Measurements from ENCODE around the gene WHRN.

WHRN gene

DNA sequence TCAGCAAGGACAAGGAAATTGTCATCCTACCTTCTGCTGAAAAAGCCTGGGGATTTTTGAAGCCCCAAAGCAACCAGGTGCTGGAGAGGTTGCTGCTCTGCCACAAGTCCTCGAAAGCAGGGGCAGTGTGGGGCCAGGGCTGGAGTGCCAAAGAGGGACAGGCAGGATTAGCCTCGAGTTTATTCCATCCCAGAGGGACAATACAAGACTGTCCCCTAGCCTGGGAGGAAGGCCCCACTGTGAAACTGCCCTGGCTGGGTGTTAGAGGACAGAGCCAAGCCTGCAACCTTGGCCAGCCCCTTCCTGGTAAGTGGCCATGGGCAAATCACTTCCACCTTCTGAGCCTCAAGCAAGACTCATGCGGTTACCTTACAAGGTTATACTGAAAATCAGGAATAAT lies 55.1 kb downstream of the WHRN start:
- DNase-seq (ENCODE audit: low spot score), result no peak

DNA sequence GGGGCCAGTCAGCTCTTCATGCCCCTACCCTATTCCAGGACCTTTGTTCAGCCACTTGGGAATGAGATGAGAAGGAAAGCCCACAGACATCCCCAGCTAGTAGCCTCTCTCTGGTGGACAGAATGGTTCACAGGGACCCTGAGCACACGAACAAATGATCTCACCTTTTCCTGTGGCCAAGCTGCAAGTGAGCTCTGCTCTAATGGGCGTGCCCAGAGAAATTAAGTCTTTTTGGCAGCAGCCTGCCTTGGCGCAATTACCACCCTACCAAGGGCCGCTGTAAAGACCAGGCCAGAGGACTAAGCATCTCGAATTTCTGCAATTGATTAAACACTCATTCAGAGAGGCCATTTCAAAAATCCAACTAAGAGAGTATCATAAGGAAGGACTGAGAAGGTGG lies 56.0 kb downstream of the WHRN start:
- DNase-seq (ENCODE audit: low spot score), result no peak

DNA sequence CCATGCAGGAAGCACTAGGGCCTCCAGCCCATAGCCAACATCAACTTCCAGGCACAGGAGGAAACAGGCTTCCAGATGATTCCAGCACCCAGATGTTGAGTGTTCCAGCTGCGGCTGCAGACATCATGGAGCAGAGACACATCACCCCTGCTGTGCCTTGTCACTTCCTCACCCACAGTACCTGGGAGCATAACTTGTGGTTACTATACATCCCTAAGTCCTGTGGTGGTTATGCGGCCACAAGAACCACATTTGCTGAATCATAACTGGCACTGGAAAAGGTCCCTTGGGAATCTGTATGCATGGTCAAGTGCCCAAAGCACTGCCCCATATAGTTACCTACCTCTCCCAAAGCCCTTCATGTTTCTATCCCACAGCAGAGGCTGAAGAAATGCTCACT lies 56.6 kb downstream of the WHRN start:
- DNase-seq (ENCODE audit: low spot score), result no peak

DNA sequence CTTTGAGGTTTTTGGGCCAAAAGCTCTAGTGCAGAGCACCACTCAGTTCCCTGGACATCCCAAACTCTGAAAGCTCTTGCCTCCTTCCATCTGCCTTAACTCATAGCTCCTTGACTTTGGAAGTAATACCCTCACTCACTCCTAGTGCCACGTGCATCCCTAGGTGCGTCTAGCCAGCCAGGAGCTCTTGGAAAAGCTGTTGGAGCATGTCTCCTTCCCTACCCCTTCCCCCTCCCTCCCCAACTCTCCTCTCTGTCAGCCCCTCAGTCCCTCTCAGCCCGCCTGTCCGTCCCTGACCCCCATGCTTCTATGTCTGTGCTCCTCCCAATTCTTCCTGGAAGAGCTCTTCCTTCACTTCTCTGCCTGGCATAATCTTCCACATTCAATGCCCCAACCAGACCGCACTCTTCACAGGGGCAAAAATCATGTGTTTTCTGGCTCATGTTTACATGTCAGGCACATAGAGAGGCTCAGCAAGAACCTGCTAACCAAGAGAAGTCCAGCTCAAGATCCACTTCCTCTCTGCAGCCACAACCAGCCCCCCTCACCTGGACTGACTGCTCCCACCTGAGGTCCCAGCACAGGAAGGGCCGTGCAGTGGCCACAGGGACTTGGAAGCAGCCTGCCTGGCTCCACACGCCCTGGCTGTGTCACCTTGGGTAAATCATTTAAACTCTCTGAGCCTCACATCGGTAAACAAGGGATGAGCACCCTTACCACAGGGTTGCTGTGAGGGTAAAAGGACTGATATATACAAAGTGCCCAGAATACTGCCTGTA lies 58.4 kb downstream of the WHRN start:
- DNase-seq (ENCODE audit: low spot score), result no peak

DNA sequence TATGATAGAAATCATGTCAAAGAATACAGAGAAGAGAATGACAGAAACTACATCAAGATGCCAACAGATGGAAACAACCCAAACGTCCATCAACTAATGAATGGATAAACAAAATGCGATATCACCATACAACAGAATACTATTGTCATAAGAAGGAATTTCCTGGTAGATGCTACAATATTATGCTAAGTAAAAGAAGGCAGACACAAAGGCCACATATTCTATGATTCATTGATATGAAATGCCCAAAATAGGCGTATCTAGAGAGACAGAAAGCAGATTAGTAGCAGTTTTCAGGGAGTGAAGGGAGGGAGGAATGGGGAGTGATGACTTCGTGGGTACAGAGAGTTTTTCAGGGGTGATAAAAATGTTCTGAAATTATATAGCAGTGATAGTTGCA lies 59.2 kb downstream of the WHRN start:
- peak; percentile 43 for DNase-seq (ENCODE audit: low spot score)

DNA sequence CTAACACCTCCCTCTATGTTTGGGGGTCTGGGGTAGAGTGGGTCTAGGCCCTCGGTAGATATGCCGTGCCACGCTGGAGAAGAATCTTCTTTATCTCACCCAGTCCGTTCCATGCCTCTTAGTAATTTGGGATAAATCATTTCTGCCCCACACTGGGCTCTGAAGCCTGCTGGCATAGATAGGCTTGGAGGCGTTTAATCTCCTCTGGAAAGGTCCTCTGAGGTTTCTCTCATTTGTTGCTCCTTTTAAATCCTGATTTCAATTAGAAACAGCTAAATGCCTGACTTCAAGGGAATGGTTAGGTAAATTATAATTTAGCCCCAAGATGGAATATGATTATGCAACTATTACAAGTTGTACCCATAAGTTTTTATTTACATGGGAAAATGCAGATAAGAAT lies 59.7 kb downstream of the WHRN start:
- no peak for DNase-seq (ENCODE audit: low spot score)

DNA sequence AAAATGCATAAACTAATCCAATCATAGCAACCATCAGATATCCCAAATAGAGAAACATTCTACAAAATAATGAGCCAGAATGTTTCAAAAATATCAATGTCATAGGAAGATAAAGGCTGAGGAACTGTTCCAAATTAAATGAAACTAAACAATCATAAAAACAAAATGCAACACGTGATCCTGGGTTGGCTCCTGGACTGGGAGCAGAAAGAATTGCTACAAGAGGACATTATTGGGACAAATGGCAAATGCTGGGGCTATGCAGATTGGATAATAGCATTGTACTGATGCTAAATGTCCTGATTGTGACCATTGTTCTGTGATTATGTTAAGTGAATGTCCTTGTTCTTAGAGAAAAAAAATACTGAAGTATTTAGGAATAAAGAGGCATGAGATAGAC lies 63.3 kb downstream of the WHRN start:
- peak; percentile 95 for DNase-seq (ENCODE audit: low spot score)

DNA sequence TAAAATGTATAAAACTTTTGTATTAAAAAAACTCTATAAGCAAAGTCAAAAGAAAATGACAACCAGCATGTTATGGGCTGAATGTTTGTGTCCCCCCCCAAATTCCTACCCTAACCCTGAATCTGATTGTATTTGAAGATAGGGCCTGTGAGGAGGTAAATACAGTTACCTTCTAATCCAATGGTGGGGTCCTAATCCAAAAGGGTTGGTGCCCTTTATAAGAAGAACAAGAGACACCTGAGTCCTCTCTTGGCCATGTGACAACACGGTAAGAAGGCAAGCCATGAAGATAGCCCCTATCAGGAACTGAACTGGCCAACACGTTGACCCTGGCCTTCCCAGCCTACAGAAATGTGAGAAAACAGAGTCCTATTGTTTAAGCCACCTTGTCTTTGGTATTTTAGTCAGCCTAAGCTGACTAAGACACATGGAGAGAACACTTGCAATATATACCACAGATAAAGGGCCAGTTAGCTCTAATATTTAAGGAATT lies 67.8 kb downstream of the WHRN start:
- DNase-seq (ENCODE audit: low spot score), result no peak

DNA sequence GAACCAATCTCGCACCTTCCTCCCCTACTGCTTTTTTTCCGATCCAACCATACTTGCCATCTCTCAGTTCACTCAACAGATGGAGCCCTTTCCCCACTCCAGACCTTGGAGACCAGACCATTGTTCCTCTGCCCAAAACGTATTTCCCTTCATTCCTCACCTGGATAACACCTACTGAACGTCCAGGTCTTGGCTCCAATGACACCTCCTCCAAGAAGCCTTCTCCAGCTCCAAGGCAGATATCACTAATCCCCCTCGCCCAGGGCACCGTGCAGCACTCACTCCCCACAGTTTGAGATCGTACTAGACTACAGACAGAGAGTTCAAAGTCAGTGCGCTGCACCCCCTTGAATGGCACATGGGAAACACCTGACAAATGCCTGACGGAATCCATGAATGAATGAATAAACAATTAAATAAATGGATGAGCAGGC lies 70.4 kb downstream of the WHRN start:
- peak; percentile 72 for DNase-seq (ENCODE audit: low spot score)

DNA sequence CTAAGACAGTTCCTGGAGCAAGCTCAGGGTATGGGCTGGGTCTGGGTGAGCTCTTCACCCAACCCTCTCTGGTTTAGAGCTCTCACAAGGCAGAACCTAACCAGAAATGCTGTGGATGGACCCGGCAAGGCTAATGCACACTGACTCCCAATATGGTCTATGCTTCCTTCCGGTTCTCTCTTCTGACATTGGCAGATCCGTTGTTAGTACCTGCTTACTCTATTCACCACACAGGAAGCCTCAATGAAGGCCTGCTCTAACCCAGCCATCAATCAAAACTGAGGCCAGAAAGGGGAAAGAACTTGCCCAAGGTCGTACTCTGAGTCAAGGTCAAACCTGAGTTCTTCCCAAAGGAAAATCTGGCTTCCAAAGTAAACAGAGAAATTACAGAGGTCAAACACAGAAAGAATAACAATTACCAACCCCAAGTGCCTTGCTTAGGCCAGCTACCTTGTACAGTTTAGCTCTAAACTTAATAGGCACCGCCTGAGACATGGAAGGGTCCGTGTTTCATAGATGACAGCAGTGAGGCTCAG lies 71.5 kb downstream of the WHRN start:
- DNase-seq (ENCODE audit: low spot score), result no peak

DNA sequence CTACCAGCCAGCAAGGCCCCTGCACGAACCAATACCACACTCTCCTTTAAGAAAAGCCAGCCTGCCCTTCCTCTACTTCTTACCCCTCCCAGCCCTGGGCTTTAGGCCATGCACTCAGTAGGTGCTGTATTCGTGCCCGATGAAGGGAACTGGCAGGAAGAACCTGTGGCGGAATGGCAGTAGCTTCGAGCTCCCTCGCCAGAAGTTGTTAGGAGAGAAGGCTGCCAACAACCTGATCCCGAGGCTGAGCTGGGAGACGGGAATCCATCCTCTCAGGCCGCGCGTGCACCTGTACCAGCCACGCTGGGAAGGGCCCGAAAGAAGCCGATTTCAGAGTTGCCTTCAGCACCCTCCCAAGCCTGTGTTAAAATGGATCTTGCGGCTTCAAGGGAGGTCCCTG lies 72.2 kb downstream of the WHRN start:
- DNase-seq (ENCODE audit: low spot score), result no peak

DNA sequence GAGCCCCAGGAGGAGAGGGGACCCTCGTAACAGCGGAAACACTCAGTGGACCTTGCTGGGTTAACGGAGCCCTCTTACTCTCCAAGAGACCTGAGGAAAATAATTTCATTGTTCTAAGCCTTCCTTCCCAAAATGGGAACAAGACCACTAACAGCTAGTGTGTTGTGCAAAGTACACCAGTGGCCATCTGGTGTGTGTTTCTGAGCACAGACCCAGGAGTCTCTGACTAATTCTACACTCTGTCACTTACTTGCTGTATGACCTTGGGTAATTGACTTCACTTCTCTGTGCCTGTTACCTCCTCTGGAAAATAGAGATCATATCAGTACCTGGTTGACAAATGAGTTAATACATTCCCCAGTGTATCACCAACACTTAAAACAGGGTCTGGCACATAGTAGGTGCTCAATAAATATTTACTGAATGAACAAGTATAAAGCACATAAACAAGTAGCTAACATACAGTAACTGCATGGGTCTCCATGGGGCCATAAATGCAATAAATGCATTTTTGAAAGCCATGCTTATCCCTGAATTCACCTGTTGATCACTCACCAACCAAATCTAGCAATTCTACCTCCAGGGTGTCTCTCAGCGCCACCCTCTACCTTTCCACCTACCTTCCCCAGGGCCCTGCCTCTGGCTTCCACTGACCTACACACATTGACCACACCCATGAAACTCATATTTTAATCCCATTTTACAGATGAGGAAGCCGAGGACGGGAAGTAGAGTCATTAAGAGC lies 72.8 kb downstream of the WHRN start:
- DNase-seq (ENCODE audit: low spot score), result no peak

DNA sequence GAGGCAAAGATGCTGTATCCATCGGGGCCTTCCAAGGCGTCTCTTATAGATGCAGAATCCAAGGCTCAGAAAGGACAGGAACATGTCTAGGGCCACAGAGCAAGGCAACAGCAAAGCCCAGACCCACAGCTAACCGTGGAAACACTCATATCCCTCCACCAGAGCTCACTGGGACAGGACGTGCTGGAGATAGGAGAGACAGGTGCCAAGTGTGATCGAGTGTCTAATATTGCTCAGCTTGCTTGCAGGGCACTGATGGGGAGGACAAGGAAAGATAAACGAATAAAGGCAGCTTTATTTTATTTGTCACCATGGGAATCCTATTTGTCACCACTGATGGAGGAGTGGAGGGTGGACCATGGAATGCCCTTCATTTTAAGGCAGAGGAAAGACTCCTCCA lies 73.5 kb downstream of the WHRN start:
- DNase-seq (ENCODE audit: low spot score), result no peak

DNA sequence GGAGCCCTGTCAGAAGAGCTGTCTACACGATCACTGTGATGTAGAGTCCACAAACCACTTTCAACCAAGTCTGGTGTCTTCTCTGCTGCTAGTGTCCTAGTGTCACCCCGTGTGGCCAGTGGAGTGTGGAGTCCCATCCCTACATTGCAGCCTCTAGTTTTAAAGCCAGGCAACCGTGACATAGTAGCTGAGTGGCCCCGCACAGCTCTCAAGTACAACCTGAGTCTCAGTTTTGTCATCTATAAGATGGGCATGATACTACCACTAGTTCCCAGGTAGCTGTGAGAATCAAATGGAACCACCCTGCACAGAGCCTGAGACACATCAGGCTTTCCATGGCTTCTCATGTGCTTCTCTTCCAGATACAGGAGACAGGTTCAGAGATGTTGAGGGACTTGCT lies 74.3 kb downstream of the WHRN start:
- no peak for DNase-seq (ENCODE audit: low spot score)

DNA sequence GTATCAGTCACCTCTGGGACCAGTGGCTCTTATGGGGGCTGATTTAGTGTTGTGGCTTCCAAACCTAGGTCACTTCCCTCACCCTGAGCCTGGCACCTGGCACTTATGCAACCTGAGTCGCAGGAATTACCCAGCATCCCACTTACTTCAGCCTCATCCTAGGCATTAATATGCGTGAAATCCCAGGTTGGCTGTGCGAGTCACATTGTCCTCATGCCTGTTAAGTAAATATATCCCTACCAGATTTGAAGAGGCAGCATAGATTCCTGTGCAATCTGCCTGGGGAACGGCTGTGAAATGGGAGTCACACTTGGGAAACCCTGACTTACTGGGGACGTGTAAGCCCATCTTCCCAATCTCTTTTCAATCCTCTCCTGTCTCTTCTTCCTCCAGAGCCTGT lies 74.8 kb downstream of the WHRN start:
- DNase-seq (ENCODE audit: low spot score), result no peak

DNA sequence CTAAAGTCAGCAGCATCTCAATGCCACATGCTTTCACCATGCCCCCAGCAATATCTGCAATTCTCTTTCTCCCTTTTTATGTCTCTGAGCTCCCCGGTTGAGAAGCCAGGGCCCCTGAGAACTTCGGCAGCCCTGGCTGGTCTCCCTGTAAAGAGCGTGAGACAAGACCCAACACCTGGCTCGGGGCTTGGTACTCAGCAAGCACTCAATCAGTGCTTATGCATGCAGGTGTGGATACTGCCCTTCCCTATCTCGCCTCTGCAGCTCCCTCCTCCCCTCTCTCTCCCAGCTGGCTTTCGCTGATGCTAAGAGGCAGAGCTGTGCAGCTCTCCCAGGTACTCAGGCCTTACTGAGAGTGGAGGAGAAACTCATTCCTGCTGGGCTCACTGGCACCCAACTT lies 75.8 kb downstream of the WHRN start:
- DNase-seq (ENCODE audit: low spot score), result no peak

DNA sequence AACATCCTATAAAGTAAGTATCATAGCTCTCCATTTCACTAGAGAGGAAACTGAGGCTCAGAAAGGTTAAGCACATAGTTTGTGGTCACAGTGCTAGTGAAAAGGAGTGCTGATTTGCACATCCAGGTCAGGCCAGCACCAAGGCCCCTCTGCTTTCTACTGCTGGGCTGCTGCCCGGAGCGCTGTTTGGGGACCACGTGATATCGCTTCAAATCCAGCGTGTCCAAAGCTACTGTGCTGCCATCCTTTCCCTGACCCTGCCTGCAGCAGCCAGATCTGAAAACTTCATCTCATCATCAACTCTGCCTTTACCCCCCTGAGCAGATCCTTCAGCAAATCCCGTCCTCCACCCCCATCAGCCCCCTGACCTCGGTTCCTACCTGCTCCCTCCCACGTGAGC lies 76.8 kb downstream of the WHRN start:
- DNase-seq (ENCODE audit: low spot score), result no peak

DNA sequence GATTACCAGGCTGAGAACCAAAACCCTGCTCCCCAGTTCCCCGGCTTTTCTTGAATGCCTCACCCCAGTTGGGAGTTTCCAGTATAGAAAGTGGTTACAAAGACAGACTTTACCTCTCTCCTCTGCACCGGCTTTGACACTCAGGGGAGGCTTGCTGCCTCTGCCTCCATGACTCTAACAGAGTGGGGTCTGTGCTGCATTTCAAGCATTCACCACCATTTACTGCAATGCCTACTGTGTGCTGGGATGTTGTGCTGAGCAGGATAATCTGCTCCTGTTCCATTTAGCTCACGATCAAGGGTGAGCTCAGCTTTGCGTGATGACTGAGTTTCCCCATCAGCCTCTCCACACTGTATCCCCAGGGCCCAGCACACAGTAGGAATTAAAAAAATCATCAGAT lies 77.6 kb downstream of the WHRN start:
- DNase-seq (ENCODE audit: low spot score), result no peak

DNA sequence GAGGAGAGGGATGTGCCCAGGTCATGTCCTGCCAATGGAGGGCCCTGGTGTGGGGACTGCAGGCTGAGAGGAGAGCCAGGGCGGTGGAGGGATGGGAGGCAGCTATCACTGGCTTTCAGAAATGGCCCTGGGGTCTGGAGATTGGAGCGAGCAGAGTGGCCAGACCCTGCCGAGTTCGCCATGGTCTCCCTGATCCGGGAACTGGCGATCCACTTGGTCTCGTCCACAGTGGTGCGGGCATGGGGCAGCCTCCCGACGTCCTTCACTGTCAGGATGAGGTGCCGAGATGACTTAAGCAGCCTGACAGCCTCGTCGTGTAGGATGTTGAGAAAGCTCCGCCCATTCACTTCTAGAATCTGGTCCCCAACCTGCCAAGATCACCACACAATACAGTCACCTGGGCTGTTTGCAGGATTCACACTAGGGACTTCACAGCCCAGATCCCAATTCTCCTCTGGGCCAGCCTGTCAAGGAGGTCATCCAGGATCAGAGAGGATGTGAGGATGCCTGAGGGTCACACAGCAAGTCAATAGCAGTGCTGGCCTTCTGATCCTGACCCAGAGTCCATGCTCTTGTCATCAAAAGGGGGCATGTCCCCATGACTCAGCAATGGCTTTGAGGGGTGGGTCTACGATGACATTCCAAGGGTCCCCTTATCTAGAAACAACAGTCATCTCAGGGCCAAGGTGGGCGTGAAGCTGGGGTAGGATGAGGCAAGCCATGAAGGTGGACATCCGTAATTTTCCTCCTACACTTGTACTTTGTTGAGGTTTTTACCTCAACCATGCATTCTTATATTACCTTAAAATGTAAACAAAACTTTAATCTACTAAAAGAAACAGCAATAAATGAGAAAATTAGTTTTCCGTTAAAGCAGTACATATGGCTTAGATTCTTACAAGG lies 79.0 kb downstream of the WHRN start:
- DNase-seq (ENCODE audit: low spot score), result no peak

DNA sequence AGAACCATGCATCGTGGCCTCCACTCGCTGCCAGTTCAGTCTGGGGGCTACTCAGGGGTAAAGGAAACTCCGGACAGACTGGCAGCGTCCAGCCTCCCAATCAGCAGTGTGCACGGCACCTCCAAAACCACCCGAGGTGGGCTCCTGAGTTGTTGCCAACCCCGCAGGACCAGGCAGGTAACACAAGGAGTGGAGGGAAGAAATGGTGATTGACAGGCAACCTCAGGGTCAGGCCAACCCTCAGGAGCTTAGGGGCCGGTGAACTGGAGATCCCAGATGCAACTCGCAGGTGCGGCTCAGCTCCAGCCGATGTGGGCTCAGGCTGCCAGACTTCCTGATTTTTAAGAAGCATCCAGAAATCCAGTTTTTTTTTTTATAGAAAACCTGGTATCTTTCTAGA lies 80.1 kb downstream of the WHRN start:
- no peak for DNase-seq (ENCODE audit: low spot score)

DNA sequence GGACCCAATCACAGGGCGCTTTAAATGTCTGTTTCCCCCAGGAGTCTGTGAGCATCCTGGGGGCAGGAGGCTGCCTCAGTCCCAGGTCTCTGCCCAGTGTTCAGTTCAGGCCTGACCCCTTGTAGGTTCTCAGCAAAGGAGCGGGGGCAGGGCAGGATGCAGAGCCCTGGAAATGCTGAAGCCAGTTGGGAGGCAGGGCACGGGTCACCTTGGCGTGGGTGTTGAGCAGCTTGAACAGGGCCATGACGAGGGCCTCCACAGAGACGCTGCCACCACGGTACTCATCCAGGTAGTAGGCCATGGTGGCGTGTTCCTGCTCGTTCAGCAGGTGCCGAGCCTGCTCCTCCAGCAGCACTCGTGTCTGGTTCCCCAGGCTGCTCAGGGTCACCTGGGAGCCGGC lies 81.1 kb downstream of the WHRN start:
- DNase-seq (ENCODE audit: low spot score), result no peak

DNA sequence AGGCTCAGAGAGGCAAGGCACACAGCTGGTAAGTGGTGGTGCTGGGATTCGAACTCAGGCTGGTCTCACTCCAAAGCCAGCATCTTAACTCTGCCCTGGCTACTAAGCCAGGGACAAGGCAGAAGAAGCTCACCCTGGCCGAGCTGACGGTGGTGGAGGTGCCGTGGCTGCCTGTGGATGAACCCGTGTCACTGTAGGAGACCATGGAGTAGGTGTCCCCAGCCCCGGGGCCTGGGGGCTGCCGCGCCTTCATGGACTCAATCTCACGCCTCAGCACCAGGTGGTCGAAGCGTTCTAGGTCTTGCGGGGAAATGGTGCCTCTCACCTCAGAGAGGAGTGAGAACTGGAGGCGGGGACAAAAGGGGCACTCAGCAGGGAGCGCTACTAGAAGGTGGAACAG lies 82.1 kb downstream of the WHRN start:
- no peak for DNase-seq (ENCODE audit: low spot score)

All from pons (tissue), 1 donor.